H9 (cell line): Measurements from ENCODE around the gene FAT3. TPM values are rescaled to one million over a fixed set of nuclear protein-coding genes. Genes with fewer than 3 reads are reported as not detected.

Experiments used
- DNase-seq: peaks from one replicate; pipeline ENCODE4 v3.0.0-alpha.2; 2017
- H2AFZ ChIP-seq: one replicate; pipeline ENCODE4 v1.6.1; 2013; ENCODE audit warnings: mild to moderate bottlenecking, low read length, control low read depth, moderate library complexity
- H2AK5ac ChIP-seq: 2 replicates; pipeline ENCODE4 v1.6.1; 2013; ENCODE audit warnings: low read length, control low read depth, mixed read lengths; ENCODE audit not compliant: insufficient read length
- H2BK120ac ChIP-seq: one replicate; pipeline ENCODE4 v1.6.1; 2013; ENCODE audit warnings: low read depth, mild to moderate bottlenecking, low read length, control low read depth, inconsistent platforms; ENCODE audit not compliant: poor library complexity, severe bottlenecking
- H2BK12ac ChIP-seq: 2 replicates; pipeline ENCODE4 v1.6.1; 2013; ENCODE audit warnings: low read length, control low read depth, mixed read lengths, low read depth; ENCODE audit not compliant: insufficient read length
- H2BK15ac ChIP-seq: 2 replicates; pipeline ENCODE4 v1.6.1; 2013; ENCODE audit warnings: low read depth, low read length, control low read depth
- H2BK20ac ChIP-seq: one replicate; pipeline ENCODE4 v1.6.1; 2013; ENCODE audit warnings: low read depth, mild to moderate bottlenecking, low read length, control low read depth, inconsistent platforms; ENCODE audit not compliant: poor library complexity, severe bottlenecking
- H2BK5ac ChIP-seq: 2 replicates; pipeline ENCODE4 v1.6.1; 2013; ENCODE audit warnings: low read length, control low read depth, mixed read lengths; ENCODE audit not compliant: insufficient read length
- H3K14ac ChIP-seq: 2 replicates; pipeline ENCODE4 v1.6.1; 2013; ENCODE audit warnings: low read length, control low read depth; ENCODE audit not compliant: insufficient read depth
- H3K18ac ChIP-seq: 2 replicates; pipeline ENCODE4 v1.6.1; 2013; ENCODE audit warnings: low read depth, mild to moderate bottlenecking, mixed read lengths, low read length, control low read depth; ENCODE audit not compliant: insufficient read length
- H3K23ac ChIP-seq: 2 replicates; pipeline ENCODE4 v1.6.1; 2013; ENCODE audit warnings: low read length, control low read depth, mixed read lengths, low read depth; ENCODE audit not compliant: insufficient read length
- H3K23me2 ChIP-seq: 2 replicates; pipeline ENCODE4 v1.6.1; 2013; ENCODE audit warnings: low read depth, mild to moderate bottlenecking, mixed read lengths, low read length, control low read depth; ENCODE audit not compliant: insufficient read length, poor library complexity, severe bottlenecking
- H3K27ac ChIP-seq: 2 replicates; pipeline ENCODE4 v1.5.1; 2013; ENCODE audit warnings: low read length, control low read depth, mixed read lengths, low read depth; ENCODE audit not compliant: insufficient read length
- H3K27me3 ChIP-seq: 2 replicates; pipeline ENCODE4 v1.6.1; 2013; ENCODE audit warnings: low read length, control low read depth, inconsistent platforms; ENCODE audit not compliant: insufficient read depth
- H3K4ac ChIP-seq: 2 replicates; pipeline ENCODE4 v1.6.1; 2013; ENCODE audit warnings: low read depth, mild to moderate bottlenecking, control low read depth, inconsistent platforms, low read length, moderate library complexity
- H3K4me1 ChIP-seq: 2 replicates; pipeline ENCODE4 v1.6.1; 2013; ENCODE audit warnings: low read length, control low read depth, inconsistent platforms; ENCODE audit not compliant: insufficient read depth
- H3K4me2 ChIP-seq: 2 replicates; pipeline ENCODE4 v1.6.1; 2013; ENCODE audit warnings: low read length, control low read depth, mixed read lengths; ENCODE audit not compliant: insufficient read length, insufficient read depth
- H3K56ac ChIP-seq: 2 replicates; pipeline ENCODE4 v1.6.1; 2013; ENCODE audit warnings: low read depth, mild to moderate bottlenecking, mixed read lengths, low read length, control low read depth; ENCODE audit not compliant: insufficient read length
- H3K79me1 ChIP-seq: 2 replicates; pipeline ENCODE4 v1.6.1; 2013; ENCODE audit warnings: low read depth, mild to moderate bottlenecking, moderate library complexity, low read length, control low read depth, inconsistent platforms; ENCODE audit not compliant: insufficient read depth, poor library complexity, severe bottlenecking
- H3K79me2 ChIP-seq: 2 replicates; pipeline ENCODE4 v1.6.1; 2013; ENCODE audit warnings: low read length, control low read depth, inconsistent platforms; ENCODE audit not compliant: insufficient read depth
- H3K9ac ChIP-seq: 2 replicates; pipeline ENCODE4 v1.6.1; 2013; ENCODE audit warnings: low read length, control low read depth, mixed read lengths; ENCODE audit not compliant: insufficient read length; ENCODE audit errors: extremely low read depth
- H3K9me3 ChIP-seq: one replicate; pipeline ENCODE4 v1.6.1; 2013; ENCODE audit warnings: low read depth, low read length, inconsistent platforms; ENCODE audit not compliant: control insufficient read depth
- H3T11ph ChIP-seq: one replicate; pipeline ENCODE4 v1.6.1; 2013; ENCODE audit warnings: mild to moderate bottlenecking, low read length, control low read depth, inconsistent platforms
- H4K20me1 ChIP-seq: one replicate; pipeline ENCODE4 v1.6.1; 2013; ENCODE audit not compliant: control insufficient read depth, insufficient read length, insufficient read depth
- H4K5ac ChIP-seq: 2 replicates; pipeline ENCODE4 v1.6.1; 2013; ENCODE audit warnings: low read depth, mild to moderate bottlenecking, mixed read lengths, low read length, control low read depth; ENCODE audit not compliant: insufficient read length
- H4K8ac ChIP-seq: replicated peaks from 2 replicates; pipeline ENCODE4 v1.6.1; 2013; ENCODE audit warnings: low read length, control low read depth, mixed read lengths, low read depth; ENCODE audit not compliant: insufficient read length
- H4K91ac ChIP-seq: 2 replicates; pipeline ENCODE4 v1.6.1; 2013; ENCODE audit warnings: low read depth, mild to moderate bottlenecking, moderate library complexity, mixed read lengths, low read length, control low read depth; ENCODE audit not compliant: insufficient read length
- H3K27ac Mint-ChIP-seq, 3 experiments: 2 replicates in 2 of 3; 3 replicates in 1 of 3; pipeline ENCODE4 v1.8.0; 2020 to 2021; ENCODE audit warnings: mixed read lengths in 3 of 3, mild to moderate bottlenecking in 1 of 3, moderate library complexity in 1 of 3
- H3K27me3 Mint-ChIP-seq: 2 replicates; pipeline ENCODE4 v1.8.0; 2021; ENCODE audit warnings: low read depth, mild to moderate bottlenecking, moderate library complexity, mixed read lengths
- H3K36me3 Mint-ChIP-seq, 3 experiments: 2 replicates in 2 of 3; 3 replicates in 1 of 3; pipeline ENCODE4 v1.8.0; 2020 to 2021; ENCODE audit warnings: low read depth in 3 of 3, mixed read lengths in 3 of 3; ENCODE audit not compliant: insufficient read depth in 1 of 3
- H3K4me1 Mint-ChIP-seq, 2 experiments: 2 replicates each; pipeline ENCODE4 v1.8.0; 2020; ENCODE audit warnings: mixed read lengths in 2 of 2
- H3K4me3 Mint-ChIP-seq, 2 experiments: 2 replicates in 1 of 2; 3 replicates in 1 of 2; pipeline ENCODE4 v1.8.0; 2020 to 2021; ENCODE audit warnings: mild to moderate bottlenecking in 2 of 2, mixed read lengths in 2 of 2, moderate library complexity in 1 of 2
- H3K9me3 Mint-ChIP-seq, 2 experiments: 2 replicates in 1 of 2; 3 replicates in 1 of 2; pipeline ENCODE4 v1.8.0; 2020; ENCODE audit warnings: mild to moderate bottlenecking in 2 of 2, mixed read lengths in 2 of 2, moderate library complexity in 1 of 2
- WGBS: extraction: QIAGEN DNeasy Blood & Tissue Kit; methylation state at CpG from one replicate; pipeline ENCODE4 v1.1.7; 2013; ENCODE audit warnings: missing lambda C conversion rate, low lambda C conversion rate, mixed read lengths; ENCODE audit not compliant: insufficient read length; ENCODE audit errors: extremely low coverage; 5-methylcytosine and 5-hydroxymethylcytosine counted together
- total RNA-seq: library from RNA; stranded (reverse); gene quantifications from 2 replicates; pipeline ENCODE4 v1.2.1, GENCODE V29; 2021
- TF ChIP-seq, protein P1 (sequence below): fragments of 200-600 bp; sonication (generic); conservative IDR thresholded peaks from 3 replicates; pipeline ENCODE4 v1.8.0; 2021; ENCODE audit warnings: antibody characterized with exemption, mild to moderate bottlenecking

Gene FAT3
- total RNA-seq, 1 experiment from 2014 or later, result 19.1 TPM

GRCh38 chr11:92199991-92200390 lies 24.6 kb upstream of the FAT3 start:
- Histone ChIP-seq H2BK12ac (no peak overlapping the region), H3K56ac (no peak overlapping the region), H3K23ac (no peak overlapping the region), H3K9me3 (no peaks in the 10 kb centered on the region), H3T11ph (no peak overlapping the region), H3K79me1 (no peaks in the 10 kb centered on the region), H3K27me3 (no peaks in the 10 kb centered on the region), H3K4me1 (no peaks in the 10 kb centered on the region), H3K4me2 (no peak overlapping the region), H3K14ac (no peak overlapping the region), H2BK120ac (no peak overlapping the region), H2AFZ (no peak overlapping the region), H3K9ac (no peak overlapping the region), H2AK5ac (no peak overlapping the region), H4K5ac (no peak overlapping the region), H2BK15ac (no peak overlapping the region), H4K8ac (no peak overlapping the region), H3K18ac (no peak overlapping the region), H4K91ac (no peak overlapping the region), H2BK20ac (no peak overlapping the region), H3K79me2 (no peaks in the 10 kb centered on the region), H2BK5ac (no peak overlapping the region), H3K23me2 (no peaks in the 10 kb centered on the region), H3K4ac (no peak overlapping the region), H4K20me1 (no peaks in the 10 kb centered on the region), H3K27ac (no peak overlapping the region)
- H3K9me3 Mint-ChIP-seq, result peaks cover 0 to 3% of the 10 kb centered on the region in 2 experiments; a peak in 2 of 5 replicates
- H3K4me3 Mint-ChIP-seq, result no peak overlapping the region
- peaks cover 0 to 3% of the 10 kb centered on the region in 2 experiments; a peak in 1 of 4 replicates for H3K4me1 Mint-ChIP-seq
- no CpG with 5 or more reads among the region's 3 CpGs for WGBS
- TF ChIP-seq, protein P1, sequence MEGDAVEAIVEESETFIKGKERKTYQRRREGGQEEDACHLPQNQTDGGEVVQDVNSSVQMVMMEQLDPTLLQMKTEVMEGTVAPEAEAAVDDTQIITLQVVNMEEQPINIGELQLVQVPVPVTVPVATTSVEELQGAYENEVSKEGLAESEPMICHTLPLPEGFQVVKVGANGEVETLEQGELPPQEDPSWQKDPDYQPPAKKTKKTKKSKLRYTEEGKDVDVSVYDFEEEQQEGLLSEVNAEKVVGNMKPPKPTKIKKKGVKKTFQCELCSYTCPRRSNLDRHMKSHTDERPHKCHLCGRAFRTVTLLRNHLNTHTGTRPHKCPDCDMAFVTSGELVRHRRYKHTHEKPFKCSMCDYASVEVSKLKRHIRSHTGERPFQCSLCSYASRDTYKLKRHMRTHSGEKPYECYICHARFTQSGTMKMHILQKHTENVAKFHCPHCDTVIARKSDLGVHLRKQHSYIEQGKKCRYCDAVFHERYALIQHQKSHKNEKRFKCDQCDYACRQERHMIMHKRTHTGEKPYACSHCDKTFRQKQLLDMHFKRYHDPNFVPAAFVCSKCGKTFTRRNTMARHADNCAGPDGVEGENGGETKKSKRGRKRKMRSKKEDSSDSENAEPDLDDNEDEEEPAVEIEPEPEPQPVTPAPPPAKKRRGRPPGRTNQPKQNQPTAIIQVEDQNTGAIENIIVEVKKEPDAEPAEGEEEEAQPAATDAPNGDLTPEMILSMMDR, result no peak
- H3K36me3 Mint-ChIP-seq, result peaks cover 0 to 8% (median 0%) of the 10 kb centered on the region in 3 experiments; a peak in 1 of 7 replicates
- H3K27ac Mint-ChIP-seq, result no peak overlapping the region
- DNase-seq, result no peak
- H3K27me3 Mint-ChIP-seq, result no peaks in the 10 kb centered on the region
